Adrenal gland (tissue), 5 donors: ENCODE results near the gene ASTE1.

Source experiments
- CTCF ChIP-seq, 6 experiments: fragments of 450-650 bp in 4 of 6; fragments of 200-600 bp in 2 of 6; sonication (generic) in 1 of 6; IDR thresholded peaks; 1 replicate in 5 of 6; 2 replicates in 1 of 6; pipeline versions ENCODE4 v1.5.1 to v1.8.0; 2016 to 2021; ENCODE audit warnings: antibody characterized with exemption in 6 of 6, mild to moderate bottlenecking in 2 of 6, moderate library complexity in 1 of 6
- POLR2A ChIP-seq, 2 donors: fragments of 450-650 bp; IDR thresholded peaks; one replicate each; pipeline ENCODE4 v1.6.1; 2017; ENCODE audit warnings: antibody characterized with exemption in 2 of 2, mild to moderate bottlenecking in 2 of 2, moderate library complexity in 1 of 2
- donor health status: DM: no; HTN: no; CAD: no.

- no peak for TF ChIP-seq CTCF (IDR thresholded peaks at IDR 0.05)
- no peak for TF ChIP-seq POLR2A (IDR thresholded peaks at IDR 0.05)
Observed at GRCh38 chr3:130963878-130964277, 62.7 kb downstream of the ASTE1 start.
